Measurements from ENCODE around the gene TBC1D22A. TPM values are rescaled to one million over a fixed set of nuclear protein-coding genes. Genes with fewer than 3 reads are reported as not detected.
A peak's percentile ranks its signal among the peaks of the same experiment; 100 is the strongest.

TBC1D22A gene
- total and polyA plus RNA-seq, 10 of the 15 experiments (the other 5 are each of a cell fraction or from before 2014, with no cell fraction given) = 0.63 to 44.7 (median 27.4) TPM

GRCh38 chr22:46934746-46935491 lies 172.5 kb downstream of the TBC1D22A start (continued):
- TF ChIP-seq, protein P1, sequence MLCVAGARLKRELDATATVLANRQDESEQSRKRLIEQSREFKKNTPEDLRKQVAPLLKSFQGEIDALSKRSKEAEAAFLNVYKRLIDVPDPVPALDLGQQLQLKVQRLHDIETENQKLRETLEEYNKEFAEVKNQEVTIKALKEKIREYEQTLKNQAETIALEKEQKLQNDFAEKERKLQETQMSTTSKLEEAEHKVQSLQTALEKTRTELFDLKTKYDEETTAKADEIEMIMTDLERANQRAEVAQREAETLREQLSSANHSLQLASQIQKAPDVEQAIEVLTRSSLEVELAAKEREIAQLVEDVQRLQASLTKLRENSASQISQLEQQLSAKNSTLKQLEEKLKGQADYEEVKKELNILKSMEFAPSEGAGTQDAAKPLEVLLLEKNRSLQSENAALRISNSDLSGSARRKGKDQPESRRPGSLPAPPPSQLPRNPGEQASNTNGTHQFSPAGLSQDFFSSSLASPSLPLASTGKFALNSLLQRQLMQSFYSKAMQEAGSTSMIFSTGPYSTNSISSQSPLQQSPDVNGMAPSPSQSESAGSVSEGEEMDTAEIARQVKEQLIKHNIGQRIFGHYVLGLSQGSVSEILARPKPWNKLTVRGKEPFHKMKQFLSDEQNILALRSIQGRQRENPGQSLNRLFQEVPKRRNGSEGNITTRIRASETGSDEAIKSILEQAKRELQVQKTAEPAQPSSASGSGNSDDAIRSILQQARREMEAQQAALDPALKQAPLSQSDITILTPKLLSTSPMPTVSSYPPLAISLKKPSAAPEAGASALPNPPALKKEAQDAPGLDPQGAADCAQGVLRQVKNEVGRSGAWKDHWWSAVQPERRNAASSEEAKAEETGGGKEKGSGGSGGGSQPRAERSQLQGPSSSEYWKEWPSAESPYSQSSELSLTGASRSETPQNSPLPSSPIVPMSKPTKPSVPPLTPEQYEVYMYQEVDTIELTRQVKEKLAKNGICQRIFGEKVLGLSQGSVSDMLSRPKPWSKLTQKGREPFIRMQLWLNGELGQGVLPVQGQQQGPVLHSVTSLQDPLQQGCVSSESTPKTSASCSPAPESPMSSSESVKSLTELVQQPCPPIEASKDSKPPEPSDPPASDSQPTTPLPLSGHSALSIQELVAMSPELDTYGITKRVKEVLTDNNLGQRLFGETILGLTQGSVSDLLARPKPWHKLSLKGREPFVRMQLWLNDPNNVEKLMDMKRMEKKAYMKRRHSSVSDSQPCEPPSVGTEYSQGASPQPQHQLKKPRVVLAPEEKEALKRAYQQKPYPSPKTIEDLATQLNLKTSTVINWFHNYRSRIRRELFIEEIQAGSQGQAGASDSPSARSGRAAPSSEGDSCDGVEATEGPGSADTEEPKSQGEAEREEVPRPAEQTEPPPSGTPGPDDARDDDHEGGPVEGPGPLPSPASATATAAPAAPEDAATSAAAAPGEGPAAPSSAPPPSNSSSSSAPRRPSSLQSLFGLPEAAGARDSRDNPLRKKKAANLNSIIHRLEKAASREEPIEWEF (IDR thresholded peaks at IDR 0.05; ENCODE audit: insufficient replicate concordance, low read depth, low read length) = no peak
- no peak for TF ChIP-seq STAT3 (IDR thresholded peaks at IDR 0.05; ENCODE audit: low read depth, low read length)
- TF ChIP-seq CHD1 (IDR thresholded peaks at IDR 0.05; ENCODE audit: low read depth, low read length) = no peak
- no peak for TF ChIP-seq MEF2A (IDR thresholded peaks at IDR 0.05; ENCODE audit: insufficient read depth, low read depth, low read length)
- peak; percentile 54; the same call in 1 of the 2 replicates for TF ChIP-seq TCF12 (IDR thresholded peaks at IDR 0.05; ENCODE audit: low read depth, low read length)
- no peak for TF ChIP-seq MXI1 (IDR thresholded peaks at IDR 0.05; ENCODE audit: low read depth, low read length)
- TF ChIP-seq, protein P2, sequence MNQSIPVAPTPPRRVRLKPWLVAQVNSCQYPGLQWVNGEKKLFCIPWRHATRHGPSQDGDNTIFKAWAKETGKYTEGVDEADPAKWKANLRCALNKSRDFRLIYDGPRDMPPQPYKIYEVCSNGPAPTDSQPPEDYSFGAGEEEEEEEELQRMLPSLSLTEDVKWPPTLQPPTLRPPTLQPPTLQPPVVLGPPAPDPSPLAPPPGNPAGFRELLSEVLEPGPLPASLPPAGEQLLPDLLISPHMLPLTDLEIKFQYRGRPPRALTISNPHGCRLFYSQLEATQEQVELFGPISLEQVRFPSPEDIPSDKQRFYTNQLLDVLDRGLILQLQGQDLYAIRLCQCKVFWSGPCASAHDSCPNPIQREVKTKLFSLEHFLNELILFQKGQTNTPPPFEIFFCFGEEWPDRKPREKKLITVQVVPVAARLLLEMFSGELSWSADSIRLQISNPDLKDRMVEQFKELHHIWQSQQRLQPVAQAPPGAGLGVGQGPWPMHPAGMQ (IDR thresholded peaks at IDR 0.05; ENCODE audit: borderline replicate concordance) = no peak
- TF ChIP-seq NFXL1 (IDR thresholded peaks at IDR 0.05; ENCODE audit: borderline replicate concordance) = no peak
- no peak for TF ChIP-seq ATF7 (IDR thresholded peaks at IDR 0.05; ENCODE audit: low read depth)
- no peak for TF ChIP-seq SMC3 (IDR thresholded peaks at IDR 0.05; ENCODE audit: borderline replicate concordance, low read length)
- TF ChIP-seq EP300 (IDR thresholded peaks at IDR 0.05; ENCODE audit: borderline replicate concordance in 1 of 2, control insufficient read depth in 1 of 2, low read depth in 2 of 2, low read length in 2 of 2) = no peak
- TF ChIP-seq NR2F1 (conservative IDR thresholded peaks at IDR 0.05) = no peak
- TF ChIP-seq E2F4 (IDR thresholded peaks at IDR 0.05; ENCODE audit: low read depth, low read length) = no peak
- no peak for TF ChIP-seq ASH2L (IDR thresholded peaks at IDR 0.05; ENCODE audit: borderline replicate concordance, low read depth)

All from GM12878 (cell line).